ENCODE results near the gene ADCY1. TPM values are rescaled to one million over a fixed set of nuclear protein-coding genes. Genes with fewer than 3 reads are reported as not detected.

ADCY1 gene
- total RNA-seq, 4 donors from 2014 or later, result 0.49 to 1.2 (median 0.72) TPM

GRCh38 chr7:45679516-45679915 lies 105.3 kb downstream of the ADCY1 start:
- no peak for ATAC-seq
- no peak overlapping the region for H3K4me3 ChIP-seq
- TF ChIP-seq POLR2A (IDR thresholded peaks at IDR 0.05), result no peak
- H3K27me3 ChIP-seq, result no peaks in the 10 kb centered on the region
- 20 to 77% methylated on average over 1 to 3 of the region's 4 CpGs for WGBS, 2 donors (ENCODE audit: low coverage in 1 of 2)
- H3K36me3 ChIP-seq, result peaks cover 0 to 11% of the 10 kb centered on the region in 2 donors
- no peaks in the 10 kb centered on the region for H3K9me3 ChIP-seq
- H3K27ac ChIP-seq, result no peak overlapping the region
- H3K4me1 ChIP-seq, result no peaks in the 10 kb centered on the region

GRCh38 chr7:45680776-45681175 lies 106.6 kb downstream of the ADCY1 start:
- no peak for ATAC-seq
- WGBS, 2 donors (ENCODE audit: low coverage in 1 of 2), result 100% methylated on average over 1 to 2 of the region's 6 CpGs
- Histone ChIP-seq H3K4me3 (no peak overlapping the region), H3K36me3 (peaks cover 0 to 11% of the 10 kb centered on the region in 2 donors), H3K9me3 (no peaks in the 10 kb centered on the region), H3K27me3 (no peaks in the 10 kb centered on the region), H3K27ac (no peak overlapping the region), H3K4me1 (no peaks in the 10 kb centered on the region)
- TF ChIP-seq POLR2A (IDR thresholded peaks at IDR 0.05), result no peak
- TF ChIP-seq POLR2AphosphoS5 (IDR thresholded peaks at IDR 0.05), result no peak
- TF ChIP-seq CTCF (IDR thresholded peaks at IDR 0.05), result no peak
- no peak for TF ChIP-seq EP300 (IDR thresholded peaks at IDR 0.05)

GRCh38 chr7:45681596-45682357 lies 107.6 kb downstream of the ADCY1 start:
- Histone ChIP-seq H3K9me3 (no peaks in the 10 kb centered on the region), H3K27me3 (no peaks in the 10 kb centered on the region), H3K4me1 (no peaks in the 10 kb centered on the region), H3K4me3 (no peak overlapping the region), H3K27ac (no peak overlapping the region), H3K36me3 (peaks cover 0 to 16% of the 10 kb centered on the region in 2 donors)
- WGBS, 2 donors (ENCODE audit: low coverage in 1 of 2), result 38 to 80% methylated on average over 2 to 10 of the region's 13 CpGs
- no peak for ATAC-seq
- TF ChIP-seq POLR2A (IDR thresholded peaks at IDR 0.05) (no peak), EP300 (IDR thresholded peaks at IDR 0.05) (no peak), CTCF (IDR thresholded peaks at IDR 0.05) (no peak), POLR2AphosphoS5 (IDR thresholded peaks at IDR 0.05) (no peak)

DNA sequence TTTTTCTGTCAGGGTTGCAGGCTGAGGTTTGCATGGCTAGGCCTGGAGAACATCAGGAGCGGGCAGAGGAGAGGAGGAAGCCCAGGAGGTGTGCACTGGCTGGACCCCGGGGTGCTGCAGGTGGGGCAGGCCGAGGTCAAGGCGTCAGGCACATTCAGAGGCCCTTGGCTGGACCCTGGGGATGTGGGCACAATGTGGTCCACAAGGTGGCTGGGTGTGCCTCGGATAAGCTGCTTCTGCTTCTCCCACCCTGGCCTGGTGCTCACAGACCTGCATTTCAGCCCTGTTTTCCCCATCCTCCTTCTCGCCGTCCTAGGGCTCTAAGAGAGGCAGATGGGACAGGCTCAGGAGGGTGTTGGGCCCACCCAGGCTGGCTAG lies 108.2 kb downstream of the ADCY1 start:
- Histone ChIP-seq H3K27ac (no peak overlapping the region), H3K4me1 (no peaks in the 10 kb centered on the region), H3K9me3 (no peaks in the 10 kb centered on the region), H3K36me3 (peaks cover 0 to 16% of the 10 kb centered on the region in 2 donors), H3K27me3 (no peaks in the 10 kb centered on the region), H3K4me3 (no peak overlapping the region)
- WGBS, 2 donors (ENCODE audit: low coverage in 1 of 2), result 94 to 100% methylated on average over 4 of the region's 7 CpGs
- TF ChIP-seq EP300 (IDR thresholded peaks at IDR 0.05) (no peak), CTCF (IDR thresholded peaks at IDR 0.05) (no peak), POLR2AphosphoS5 (IDR thresholded peaks at IDR 0.05) (no peak), POLR2A (IDR thresholded peaks at IDR 0.05) (no peak)
- no peak for ATAC-seq

DNA sequence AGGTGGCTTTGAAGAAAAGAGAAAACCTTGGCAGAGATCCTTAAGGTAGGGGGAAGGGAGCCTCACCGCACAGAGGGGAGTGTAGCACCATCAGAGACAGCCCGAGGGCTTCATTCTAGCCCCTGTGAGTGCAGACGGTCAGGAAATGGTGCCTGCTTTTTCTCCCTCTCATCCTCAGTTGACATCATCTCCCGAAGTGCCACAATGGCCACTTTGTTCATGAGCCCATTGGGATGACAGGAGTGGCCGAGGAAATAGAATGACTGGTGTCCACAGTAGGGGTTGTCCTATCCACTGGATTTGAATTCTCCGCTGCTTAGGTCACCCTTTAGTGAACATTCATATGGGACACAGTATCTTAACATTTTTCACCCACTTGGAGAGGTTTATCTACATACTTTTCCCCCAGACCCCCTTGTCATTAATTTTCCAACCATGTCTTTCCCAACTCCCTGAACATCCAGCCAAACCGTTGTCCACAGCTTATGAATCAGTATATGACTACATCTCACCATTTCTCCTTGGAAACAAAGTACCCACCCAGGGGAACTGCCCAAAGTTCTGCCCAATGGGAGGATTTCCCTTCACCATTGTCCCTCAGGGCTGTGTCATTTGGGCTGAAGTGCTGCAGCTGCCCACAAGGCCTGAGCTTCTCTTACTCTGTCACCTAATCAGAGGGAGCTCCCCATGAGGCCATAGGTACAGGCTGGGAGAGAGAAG lies 108.8 kb downstream of the ADCY1 start:
- WGBS, 2 donors (ENCODE audit: low coverage in 1 of 2), result 86% methylated on average over 7 of the region's 7 CpGs; no CpG with 5 or more reads in 1 of the 2 donors

More for the DNA sequence above, 108.8 kb downstream of the ADCY1 start:
- TF ChIP-seq POLR2A (IDR thresholded peaks at IDR 0.05) (no peak), POLR2AphosphoS5 (IDR thresholded peaks at IDR 0.05) (no peak), CTCF (IDR thresholded peaks at IDR 0.05) (no peak), EP300 (IDR thresholded peaks at IDR 0.05) (no peak)
- Histone ChIP-seq H3K27me3 (no peaks in the 10 kb centered on the region), H3K9me3 (no peaks in the 10 kb centered on the region), H3K4me1 (no peaks in the 10 kb centered on the region), H3K36me3 (peaks cover 0 to 12% of the 10 kb centered on the region in 2 donors), H3K27ac (no peak overlapping the region), H3K4me3 (no peak overlapping the region)
- no peak for ATAC-seq
